H1 (cell line): ENCODE results near the gene RAB31. TPM values are rescaled to one million over a fixed set of nuclear protein-coding genes. Genes with fewer than 3 reads are reported as not detected.

ENCODE experiments used
- CHD2 ChIP-seq: IDR thresholded peaks from 2 replicates; pipeline ENCODE4 v1.6.1; 2012; ENCODE audit warnings: low read length, improper control_type of control experiment
- CREB1 ChIP-seq: IDR thresholded peaks from 2 replicates; pipeline ENCODE4 v1.6.1; 2012; ENCODE audit warnings: inconsistent platforms
- HDAC6 ChIP-seq: IDR thresholded peaks from one replicate; pipeline ENCODE4 v1.7.1; 2012; ENCODE audit warnings: low read depth, mild to moderate bottlenecking, inconsistent platforms, low read length, moderate library complexity
- TCF12 ChIP-seq: IDR thresholded peaks from 2 replicates; pipeline ENCODE4 v1.6.1; 2011; ENCODE audit warnings: low read depth, mild to moderate bottlenecking, low read length
- ZNF274 ChIP-seq: IDR thresholded peaks from 2 replicates; pipeline ENCODE4 v1.7.0; 2012; ENCODE audit warnings: low read length, borderline replicate concordance; ENCODE audit errors: extremely low read depth
- polyA plus RNA-seq, 7 experiments: library from polyadenylated mRNA; depleted of rRNA in 3 of 7; stranded (reverse) in 5 of 7; unstranded in 2 of 7; fragments of >200 nt in 5 of 7; fragments of 200-250 nt in 2 of 7; gene quantifications; 1 replicate in 5 of 7; 2 replicates in 1 of 7; 4 replicates in 1 of 7; pipeline versions ENCODE4 v1.2.1 to v1.2.3, GENCODE V29; 2011 to 2013; ENCODE audit warnings: missing spikeins in 2 of 7, mixed read lengths in 2 of 7
- total RNA-seq: library from RNA; stranded (reverse); fragmentation: NEBNext Ultra II Directional; extraction: Animal tissue kit (Norgen Biotek cat#: 25700); gene quantifications from 2 replicates; pipeline ENCODE4 v1.2.1, GENCODE V29; 2021
- TF ChIP-seq, protein P1 (sequence below): fragments of 300-600 bp; sonication (generic); IDR thresholded peaks from 2 replicates; pipeline ENCODE4 v1.7.1; 2012; ENCODE audit warnings: low read length, moderate library complexity, mild to moderate bottlenecking, inconsistent platforms; ENCODE audit not compliant: insufficient replicate concordance
- TF ChIP-seq, protein P2 (sequence below): IDR thresholded peaks from 2 replicates; pipeline ENCODE4 v1.6.1; 2011; ENCODE audit warnings: low read depth, mild to moderate bottlenecking, low read length; ENCODE audit not compliant: insufficient read depth
- TF ChIP-seq, protein P3 (sequence below): IDR thresholded peaks from 2 replicates; pipeline ENCODE4 v1.6.1; 2012; ENCODE audit warnings: inconsistent platforms

RAB31 gene
- total and polyA plus RNA-seq, 2 of the 8 experiments (the other 6 are each of a cell fraction or from before 2014, with no cell fraction given) = 15.2 to 40.9 TPM

DNA sequence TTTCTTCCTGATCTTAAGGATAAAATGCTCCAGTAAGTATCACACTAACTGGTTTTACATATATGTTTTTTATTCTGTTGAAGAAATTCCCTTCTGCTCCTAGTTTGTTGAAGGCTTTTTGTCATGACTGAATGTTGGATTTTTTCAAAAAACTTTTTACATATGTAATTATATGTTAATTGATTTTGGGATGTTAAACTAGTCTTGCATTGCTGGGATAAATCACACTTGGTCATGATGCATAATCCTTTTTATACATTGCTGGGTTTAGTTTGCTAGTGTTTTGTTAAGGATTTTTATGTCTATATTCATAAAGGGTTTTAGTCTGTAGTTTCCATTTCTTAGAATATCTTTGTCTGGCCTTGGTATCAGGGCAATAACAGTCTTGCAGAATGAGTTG, 112.0 kb downstream of the RAB31 start (continued):
- TF ChIP-seq, protein P1, sequence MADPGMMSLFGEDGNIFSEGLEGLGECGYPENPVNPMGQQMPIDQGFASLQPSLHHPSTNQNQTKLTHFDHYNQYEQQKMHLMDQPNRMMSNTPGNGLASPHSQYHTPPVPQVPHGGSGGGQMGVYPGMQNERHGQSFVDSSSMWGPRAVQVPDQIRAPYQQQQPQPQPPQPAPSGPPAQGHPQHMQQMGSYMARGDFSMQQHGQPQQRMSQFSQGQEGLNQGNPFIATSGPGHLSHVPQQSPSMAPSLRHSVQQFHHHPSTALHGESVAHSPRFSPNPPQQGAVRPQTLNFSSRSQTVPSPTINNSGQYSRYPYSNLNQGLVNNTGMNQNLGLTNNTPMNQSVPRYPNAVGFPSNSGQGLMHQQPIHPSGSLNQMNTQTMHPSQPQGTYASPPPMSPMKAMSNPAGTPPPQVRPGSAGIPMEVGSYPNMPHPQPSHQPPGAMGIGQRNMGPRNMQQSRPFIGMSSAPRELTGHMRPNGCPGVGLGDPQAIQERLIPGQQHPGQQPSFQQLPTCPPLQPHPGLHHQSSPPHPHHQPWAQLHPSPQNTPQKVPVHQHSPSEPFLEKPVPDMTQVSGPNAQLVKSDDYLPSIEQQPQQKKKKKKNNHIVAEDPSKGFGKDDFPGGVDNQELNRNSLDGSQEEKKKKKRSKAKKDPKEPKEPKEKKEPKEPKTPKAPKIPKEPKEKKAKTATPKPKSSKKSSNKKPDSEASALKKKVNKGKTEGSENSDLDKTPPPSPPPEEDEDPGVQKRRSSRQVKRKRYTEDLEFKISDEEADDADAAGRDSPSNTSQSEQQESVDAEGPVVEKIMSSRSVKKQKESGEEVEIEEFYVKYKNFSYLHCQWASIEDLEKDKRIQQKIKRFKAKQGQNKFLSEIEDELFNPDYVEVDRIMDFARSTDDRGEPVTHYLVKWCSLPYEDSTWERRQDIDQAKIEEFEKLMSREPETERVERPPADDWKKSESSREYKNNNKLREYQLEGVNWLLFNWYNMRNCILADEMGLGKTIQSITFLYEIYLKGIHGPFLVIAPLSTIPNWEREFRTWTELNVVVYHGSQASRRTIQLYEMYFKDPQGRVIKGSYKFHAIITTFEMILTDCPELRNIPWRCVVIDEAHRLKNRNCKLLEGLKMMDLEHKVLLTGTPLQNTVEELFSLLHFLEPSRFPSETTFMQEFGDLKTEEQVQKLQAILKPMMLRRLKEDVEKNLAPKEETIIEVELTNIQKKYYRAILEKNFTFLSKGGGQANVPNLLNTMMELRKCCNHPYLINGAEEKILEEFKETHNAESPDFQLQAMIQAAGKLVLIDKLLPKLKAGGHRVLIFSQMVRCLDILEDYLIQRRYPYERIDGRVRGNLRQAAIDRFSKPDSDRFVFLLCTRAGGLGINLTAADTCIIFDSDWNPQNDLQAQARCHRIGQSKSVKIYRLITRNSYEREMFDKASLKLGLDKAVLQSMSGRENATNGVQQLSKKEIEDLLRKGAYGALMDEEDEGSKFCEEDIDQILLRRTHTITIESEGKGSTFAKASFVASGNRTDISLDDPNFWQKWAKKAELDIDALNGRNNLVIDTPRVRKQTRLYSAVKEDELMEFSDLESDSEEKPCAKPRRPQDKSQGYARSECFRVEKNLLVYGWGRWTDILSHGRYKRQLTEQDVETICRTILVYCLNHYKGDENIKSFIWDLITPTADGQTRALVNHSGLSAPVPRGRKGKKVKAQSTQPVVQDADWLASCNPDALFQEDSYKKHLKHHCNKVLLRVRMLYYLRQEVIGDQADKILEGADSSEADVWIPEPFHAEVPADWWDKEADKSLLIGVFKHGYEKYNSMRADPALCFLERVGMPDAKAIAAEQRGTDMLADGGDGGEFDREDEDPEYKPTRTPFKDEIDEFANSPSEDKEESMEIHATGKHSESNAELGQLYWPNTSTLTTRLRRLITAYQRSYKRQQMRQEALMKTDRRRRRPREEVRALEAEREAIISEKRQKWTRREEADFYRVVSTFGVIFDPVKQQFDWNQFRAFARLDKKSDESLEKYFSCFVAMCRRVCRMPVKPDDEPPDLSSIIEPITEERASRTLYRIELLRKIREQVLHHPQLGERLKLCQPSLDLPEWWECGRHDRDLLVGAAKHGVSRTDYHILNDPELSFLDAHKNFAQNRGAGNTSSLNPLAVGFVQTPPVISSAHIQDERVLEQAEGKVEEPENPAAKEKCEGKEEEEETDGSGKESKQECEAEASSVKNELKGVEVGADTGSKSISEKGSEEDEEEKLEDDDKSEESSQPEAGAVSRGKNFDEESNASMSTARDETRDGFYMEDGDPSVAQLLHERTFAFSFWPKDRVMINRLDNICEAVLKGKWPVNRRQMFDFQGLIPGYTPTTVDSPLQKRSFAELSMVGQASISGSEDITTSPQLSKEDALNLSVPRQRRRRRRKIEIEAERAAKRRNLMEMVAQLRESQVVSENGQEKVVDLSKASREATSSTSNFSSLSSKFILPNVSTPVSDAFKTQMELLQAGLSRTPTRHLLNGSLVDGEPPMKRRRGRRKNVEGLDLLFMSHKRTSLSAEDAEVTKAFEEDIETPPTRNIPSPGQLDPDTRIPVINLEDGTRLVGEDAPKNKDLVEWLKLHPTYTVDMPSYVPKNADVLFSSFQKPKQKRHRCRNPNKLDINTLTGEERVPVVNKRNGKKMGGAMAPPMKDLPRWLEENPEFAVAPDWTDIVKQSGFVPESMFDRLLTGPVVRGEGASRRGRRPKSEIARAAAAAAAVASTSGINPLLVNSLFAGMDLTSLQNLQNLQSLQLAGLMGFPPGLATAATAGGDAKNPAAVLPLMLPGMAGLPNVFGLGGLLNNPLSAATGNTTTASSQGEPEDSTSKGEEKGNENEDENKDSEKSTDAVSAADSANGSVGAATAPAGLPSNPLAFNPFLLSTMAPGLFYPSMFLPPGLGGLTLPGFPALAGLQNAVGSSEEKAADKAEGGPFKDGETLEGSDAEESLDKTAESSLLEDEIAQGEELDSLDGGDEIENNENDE = no peak
- TF ChIP-seq, protein P2, sequence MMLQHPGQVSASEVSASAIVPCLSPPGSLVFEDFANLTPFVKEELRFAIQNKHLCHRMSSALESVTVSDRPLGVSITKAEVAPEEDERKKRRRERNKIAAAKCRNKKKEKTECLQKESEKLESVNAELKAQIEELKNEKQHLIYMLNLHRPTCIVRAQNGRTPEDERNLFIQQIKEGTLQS = no peak
- TF ChIP-seq HDAC6 (no peak), TCF12 (no peak), ZNF274 (no peak), CHD2 (no peak), CREB1 (no peak)
- TF ChIP-seq, protein P3, sequence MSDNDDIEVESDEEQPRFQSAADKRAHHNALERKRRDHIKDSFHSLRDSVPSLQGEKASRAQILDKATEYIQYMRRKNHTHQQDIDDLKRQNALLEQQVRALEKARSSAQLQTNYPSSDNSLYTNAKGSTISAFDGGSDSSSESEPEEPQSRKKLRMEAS = no peak
- TF ChIP-seq, all 59 proteins: peak for 0
